ENCODE results near the gene FILIP1.

FILIP1 gene

DNA sequence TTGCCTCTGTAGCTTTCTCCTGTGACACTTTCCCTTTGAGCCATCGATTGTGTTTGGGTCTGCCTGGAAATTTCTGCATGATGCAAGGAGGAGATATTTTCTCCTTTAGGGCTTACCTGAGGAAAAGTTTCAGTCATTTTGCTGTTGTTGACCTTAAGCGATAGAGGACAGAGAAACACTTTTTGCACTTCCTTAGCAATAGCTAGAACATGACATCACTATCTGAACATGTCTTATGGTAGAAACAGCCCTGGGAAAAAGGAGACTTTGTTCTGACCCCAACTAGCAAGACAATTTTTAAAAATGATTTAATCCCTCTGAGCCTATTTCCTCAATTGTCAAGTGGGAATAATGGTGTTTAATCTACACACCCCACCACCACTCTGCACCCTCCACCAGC is 9.7 kb upstream of the FILIP1 start:
- no peak for TF ChIP-seq GATA3 (IDR thresholded peaks at IDR 0.05; ENCODE audit: low read depth, low read length)
- no peak for TF ChIP-seq GATA2 (IDR thresholded peaks at IDR 0.05; ENCODE audit: low read depth, low read length)

DNA sequence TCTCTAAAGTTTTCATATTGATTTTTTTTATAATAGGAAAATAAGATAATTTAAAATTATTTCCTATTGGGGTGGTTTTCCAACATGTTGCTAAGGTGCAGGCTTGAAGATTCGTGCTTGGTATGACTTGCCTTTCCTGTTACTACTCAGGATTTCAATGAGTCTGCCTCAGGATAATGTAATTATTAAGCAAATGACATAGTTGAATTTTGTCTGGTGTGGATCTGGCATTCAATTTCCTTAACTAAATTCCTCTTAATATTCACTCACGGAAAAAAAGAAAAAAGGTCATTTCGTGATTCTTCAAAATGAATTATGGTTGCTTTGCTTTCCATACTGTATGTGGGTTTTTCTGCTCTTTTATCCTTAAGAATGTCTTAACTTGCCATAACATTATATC is 9.3 kb upstream of the FILIP1 start:
- TF ChIP-seq GATA2 (IDR thresholded peaks at IDR 0.05; ENCODE audit: low read depth, low read length) (no peak), GATA3 (IDR thresholded peaks at IDR 0.05; ENCODE audit: low read depth, low read length) (no peak)

DNA sequence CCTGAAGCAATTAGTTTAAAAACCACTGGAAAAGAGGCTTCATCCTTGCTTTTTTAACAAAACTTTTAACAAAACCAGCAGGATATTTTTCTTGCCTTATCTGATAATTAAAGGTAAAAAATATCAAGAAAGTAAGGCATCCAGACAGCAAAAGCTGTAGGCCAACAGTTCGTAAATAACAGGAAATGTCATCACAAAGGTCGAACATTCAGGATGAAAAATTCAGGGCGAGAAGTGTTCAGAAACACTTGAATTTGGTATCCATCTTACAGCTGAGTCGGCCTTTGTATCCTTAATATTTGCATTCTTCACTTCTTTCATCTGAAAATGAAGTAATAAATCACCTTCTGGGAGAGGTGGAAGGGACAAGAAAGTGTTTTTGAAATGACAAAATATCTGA is 8.2 kb upstream of the FILIP1 start:
- TF ChIP-seq GATA3 (IDR thresholded peaks at IDR 0.05; ENCODE audit: low read depth, low read length) (no peak), GATA2 (IDR thresholded peaks at IDR 0.05; ENCODE audit: low read depth, low read length) (no peak)

DNA sequence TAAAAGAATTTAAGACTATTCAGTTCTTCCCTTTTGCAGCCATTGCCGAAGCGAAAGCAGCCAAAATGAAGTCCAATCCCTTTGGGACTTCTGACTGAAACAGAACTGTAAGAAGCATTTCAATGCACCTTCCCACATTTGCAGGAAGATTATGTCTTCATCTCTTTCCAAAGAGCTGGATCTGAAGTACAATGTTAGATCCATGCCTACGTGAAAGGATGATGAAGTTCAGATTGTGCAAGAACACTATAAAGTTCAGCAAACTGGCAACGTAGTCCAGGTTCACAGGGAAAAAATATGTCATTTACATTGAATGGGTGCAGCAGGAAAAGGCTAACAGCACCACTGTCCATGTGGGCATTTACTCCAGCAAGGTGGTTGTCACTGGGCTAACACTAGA is 6.0 kb upstream of the FILIP1 start:
- TF ChIP-seq GATA2 (IDR thresholded peaks at IDR 0.05; ENCODE audit: low read depth, low read length) (no peak), GATA3 (IDR thresholded peaks at IDR 0.05; ENCODE audit: low read depth, low read length) (no peak)

DNA sequence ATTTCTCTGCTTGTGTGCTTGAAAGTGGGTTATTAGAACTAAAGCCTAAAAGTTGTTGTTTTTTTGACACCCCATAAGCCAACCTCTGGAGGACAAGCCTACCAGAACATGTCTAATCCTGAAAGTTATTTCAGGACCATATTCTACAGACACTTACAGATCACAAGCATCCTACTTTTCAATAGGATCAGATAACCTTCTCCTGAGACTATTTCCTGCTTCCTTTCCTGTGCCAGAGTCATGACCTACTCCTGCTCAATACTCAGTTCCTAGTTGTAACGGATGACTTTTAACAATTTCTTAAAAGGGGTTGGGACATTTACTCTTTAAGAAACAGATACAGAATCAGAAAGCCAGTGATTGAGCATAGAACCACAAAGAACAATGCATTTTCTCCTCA is 5.3 kb upstream of the FILIP1 start:
- TF ChIP-seq GATA3 (IDR thresholded peaks at IDR 0.05; ENCODE audit: low read depth, low read length) (no peak), GATA2 (IDR thresholded peaks at IDR 0.05; ENCODE audit: low read depth, low read length) (no peak)

DNA sequence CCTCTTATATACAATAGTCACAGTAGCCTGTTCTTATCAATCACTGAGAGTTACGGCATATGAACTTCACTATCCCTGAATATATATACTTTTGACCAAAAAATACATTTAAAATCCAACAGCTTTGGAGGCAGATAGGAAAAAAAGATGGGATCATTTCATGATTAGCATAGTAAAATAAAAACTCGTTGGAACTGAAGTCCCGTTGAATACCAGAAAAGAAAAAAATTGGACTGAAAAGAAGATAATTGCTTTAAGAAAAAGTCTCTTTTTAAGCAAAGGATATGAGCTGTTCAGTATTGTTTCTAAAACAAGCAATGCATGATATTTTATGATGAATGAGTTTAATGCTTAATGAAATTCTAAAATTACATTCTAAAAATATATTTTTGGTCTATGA is 4.4 kb upstream of the FILIP1 start:
- TF ChIP-seq GATA3 (IDR thresholded peaks at IDR 0.05; ENCODE audit: low read depth, low read length): no peak
- TF ChIP-seq GATA2 (IDR thresholded peaks at IDR 0.05; ENCODE audit: low read depth, low read length): no peak

DNA sequence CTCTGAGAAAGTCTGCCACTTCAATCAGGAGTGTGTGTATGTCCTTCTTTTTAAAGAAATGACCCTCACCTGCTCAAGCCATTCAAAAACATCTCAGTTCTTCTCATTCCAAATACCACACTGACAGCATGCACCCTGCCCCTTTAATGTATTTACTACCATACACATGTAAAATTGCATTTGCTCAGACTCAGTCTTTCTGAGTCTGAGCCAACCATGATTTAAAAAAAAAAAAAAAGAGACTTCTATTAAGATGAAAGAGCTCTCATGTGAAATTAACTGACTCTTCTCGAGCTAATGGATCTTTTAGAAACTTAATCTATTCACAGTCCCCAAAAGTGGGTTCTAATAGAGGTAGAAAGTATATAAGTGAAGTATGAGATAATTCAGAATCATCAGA is 1.4 kb upstream of the FILIP1 start:
- TF ChIP-seq GATA2 (IDR thresholded peaks at IDR 0.05; ENCODE audit: low read depth, low read length) (no peak), GATA3 (IDR thresholded peaks at IDR 0.05; ENCODE audit: low read depth, low read length) (no peak)

DNA sequence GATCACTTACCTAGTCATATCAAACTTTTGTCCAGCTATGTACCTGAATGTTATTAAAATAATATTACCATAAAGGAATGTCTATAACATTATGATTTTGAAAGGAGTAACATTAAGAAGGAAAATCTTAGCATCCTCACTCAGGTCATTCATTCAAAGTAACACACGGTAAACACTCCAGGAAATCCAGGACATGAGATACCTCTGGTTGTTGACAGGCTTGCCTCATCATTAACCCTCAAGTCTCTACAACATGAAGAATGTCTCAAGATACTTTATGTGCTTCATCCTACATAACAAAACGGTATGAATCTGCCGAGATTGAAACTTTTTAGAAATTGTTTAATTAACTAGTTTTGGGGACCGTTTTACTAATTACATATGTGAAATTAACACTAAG is 690 bp upstream of the FILIP1 start:
- TF ChIP-seq GATA2 (IDR thresholded peaks at IDR 0.05; ENCODE audit: low read depth, low read length) (no peak), GATA3 (IDR thresholded peaks at IDR 0.05; ENCODE audit: low read depth, low read length) (no peak)

DNA sequence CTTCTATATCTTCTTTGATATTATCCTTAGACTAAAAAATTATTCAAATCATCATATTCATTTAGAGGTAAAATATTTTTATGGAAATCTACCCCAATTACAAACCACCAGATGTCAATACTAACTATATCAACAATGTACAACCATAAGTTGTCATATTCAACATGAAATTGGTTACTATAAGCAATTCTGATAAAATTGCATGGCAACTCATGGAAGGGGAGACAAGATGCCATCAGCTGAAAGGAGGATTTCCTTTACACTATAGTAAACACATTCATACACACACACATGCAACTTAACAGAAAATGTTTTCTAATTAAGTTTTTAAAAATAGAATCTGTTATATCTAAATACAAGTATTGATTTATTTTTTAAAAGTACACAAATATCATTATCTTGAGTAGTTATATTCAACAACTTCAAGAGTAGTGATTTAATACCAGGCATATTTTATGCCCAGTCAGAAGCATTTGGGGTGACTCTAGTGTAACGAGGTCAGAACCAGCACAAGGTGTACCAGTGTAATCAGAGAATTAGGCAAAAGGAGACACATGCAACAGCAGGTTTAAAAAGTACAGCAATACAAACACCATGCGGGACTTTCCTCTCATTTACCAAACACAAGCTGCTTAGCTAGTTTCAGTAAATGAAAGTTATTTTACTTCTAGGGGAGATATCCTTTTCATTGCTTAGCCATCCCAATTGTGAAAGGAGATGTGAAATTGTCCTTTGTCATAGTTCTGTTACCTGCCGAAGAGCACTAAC is 1.0 kb downstream of the FILIP1 start:
- TF ChIP-seq GATA3 (IDR thresholded peaks at IDR 0.05; ENCODE audit: low read depth, low read length) (no peak), GATA2 (IDR thresholded peaks at IDR 0.05; ENCODE audit: low read depth, low read length) (no peak)

DNA sequence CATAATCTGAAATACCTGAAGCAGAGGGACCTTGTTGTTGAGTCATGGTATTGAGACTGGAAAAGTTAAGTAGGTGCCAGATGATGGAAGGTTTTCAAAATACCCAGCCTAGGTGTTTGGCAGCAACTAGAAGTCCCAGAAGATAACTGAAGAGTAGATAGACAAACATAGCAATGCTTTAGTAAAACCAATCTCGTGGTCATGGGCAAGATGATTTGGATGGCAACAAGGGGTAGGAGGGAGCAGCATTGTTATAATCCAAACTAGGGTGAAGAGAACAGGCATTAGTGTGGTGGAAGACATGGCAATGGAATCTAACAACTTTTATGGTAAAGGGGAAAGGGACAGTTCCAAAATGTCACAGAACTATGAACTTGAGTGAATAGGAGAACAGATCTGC is 2.3 kb downstream of the FILIP1 start:
- TF ChIP-seq GATA2 (IDR thresholded peaks at IDR 0.05; ENCODE audit: low read depth, low read length): no peak
- no peak for TF ChIP-seq GATA3 (IDR thresholded peaks at IDR 0.05; ENCODE audit: low read depth, low read length)

DNA sequence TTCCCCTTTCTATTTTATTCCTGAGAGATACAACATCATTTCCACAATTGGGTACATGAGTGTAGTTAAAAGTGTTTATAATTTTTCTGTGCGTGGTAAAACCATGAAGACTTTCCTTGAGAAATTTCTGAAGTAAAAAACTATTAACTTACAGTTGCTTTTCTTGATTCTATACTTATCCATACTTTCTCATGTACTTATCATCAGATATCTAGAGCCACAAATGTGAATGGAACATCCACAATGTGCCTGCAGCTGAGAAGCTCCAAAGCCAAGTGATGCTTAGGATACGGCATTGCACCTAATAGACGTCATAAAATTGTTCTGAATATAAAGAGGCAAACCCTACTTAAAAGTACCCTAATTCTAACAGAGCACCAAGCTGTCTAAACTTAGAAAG is 2.9 kb downstream of the FILIP1 start:
- TF ChIP-seq GATA2 (IDR thresholded peaks at IDR 0.05; ENCODE audit: low read depth, low read length) (no peak), GATA3 (IDR thresholded peaks at IDR 0.05; ENCODE audit: low read depth, low read length) (no peak)

DNA sequence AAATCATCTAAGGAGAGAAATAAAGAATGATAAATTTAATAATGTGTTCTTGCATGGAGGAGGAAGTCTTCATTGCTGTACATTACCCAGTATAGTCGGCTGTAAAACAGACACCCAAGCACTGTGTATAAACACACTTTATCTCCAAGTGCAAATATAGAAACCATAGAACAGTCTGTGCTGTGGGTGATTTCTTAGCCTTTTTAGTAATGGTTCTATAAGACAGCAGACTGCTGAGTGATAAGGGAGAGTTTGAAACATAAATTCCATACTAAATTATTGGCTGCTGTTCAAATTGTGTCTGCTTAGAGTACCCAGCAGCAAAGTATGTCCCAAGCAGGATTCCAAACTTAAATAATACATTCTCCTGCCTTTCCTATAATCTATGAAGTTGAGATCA is 4.6 kb downstream of the FILIP1 start:
- TF ChIP-seq GATA2 (IDR thresholded peaks at IDR 0.05; ENCODE audit: low read depth, low read length) (no peak), GATA3 (IDR thresholded peaks at IDR 0.05; ENCODE audit: low read depth, low read length) (no peak)

DNA sequence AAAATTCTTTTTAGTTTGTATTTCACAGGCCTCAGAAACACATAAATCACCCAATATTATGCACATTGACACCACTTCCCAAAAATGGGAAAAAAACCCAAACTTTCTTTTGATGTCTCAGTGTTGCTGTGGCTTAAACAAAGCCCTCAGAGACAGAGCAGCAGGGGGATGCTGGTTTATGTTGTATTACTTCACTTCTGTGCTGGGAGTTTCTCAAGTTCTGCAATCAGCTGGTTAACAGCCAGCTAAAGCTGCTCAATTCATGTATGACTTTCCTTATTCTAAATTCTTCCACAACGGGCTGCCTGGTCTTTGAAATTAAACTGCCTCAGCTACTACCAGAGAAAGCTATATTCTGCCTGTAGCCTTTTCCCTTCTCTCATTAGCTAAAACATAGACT is 5.6 kb downstream of the FILIP1 start:
- TF ChIP-seq GATA2 (IDR thresholded peaks at IDR 0.05; ENCODE audit: low read depth, low read length): no peak
- no peak for TF ChIP-seq GATA3 (IDR thresholded peaks at IDR 0.05; ENCODE audit: low read depth, low read length)

DNA sequence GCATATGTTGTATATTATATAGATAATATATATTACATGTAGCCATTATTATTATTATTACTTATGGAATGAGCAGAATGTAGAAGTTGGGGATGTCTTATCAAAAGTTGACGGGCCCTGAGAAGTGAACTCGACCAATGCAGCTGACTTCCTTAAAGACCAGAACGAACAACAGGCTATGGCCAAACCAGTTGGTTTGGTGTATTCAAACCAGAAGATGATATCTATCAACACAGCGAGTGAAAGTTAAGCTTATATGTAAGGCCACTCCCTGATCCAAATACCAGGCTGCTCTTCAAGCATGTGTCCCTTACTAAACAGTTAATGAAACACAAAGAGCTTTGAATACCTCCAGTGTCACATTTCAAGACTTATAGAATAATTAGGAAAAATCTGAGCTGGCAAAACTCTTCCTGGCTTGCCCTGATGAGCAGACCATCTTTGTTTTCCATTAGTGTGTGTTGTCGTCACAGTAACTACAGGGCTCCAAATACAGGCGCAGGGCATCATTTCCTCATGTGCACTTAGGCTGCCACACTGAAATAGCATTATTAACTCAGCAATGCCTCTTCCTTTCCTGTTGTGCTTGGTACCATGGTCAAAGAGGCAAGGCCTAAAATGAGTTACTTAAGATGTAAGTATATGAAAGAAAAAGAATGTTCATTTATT is 6.6 kb downstream of the FILIP1 start:
- TF ChIP-seq GATA3 (IDR thresholded peaks at IDR 0.05; ENCODE audit: low read depth, low read length) (no peak), GATA2 (IDR thresholded peaks at IDR 0.05; ENCODE audit: low read depth, low read length) (no peak)

DNA sequence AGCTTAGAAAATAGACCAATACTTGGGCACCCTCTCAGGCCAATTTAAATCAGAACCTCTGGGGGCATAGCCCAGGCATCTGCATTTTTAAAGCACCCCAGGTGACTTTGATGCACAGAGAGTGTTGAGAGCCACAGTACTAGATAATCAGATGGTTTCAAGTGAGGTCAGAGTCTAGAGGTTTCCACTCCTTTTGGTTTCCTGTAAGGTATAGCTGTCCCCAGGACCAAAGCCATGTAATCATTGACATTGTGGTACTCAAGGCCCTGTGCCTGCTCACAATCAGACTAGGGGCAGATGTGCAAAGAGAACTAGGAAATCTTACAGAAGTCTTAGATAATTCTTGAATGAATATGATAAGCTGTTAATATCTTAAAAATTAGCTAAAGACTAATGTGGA is 9.1 kb downstream of the FILIP1 start:
- TF ChIP-seq GATA3 (IDR thresholded peaks at IDR 0.05; ENCODE audit: low read depth, low read length) (no peak), GATA2 (IDR thresholded peaks at IDR 0.05; ENCODE audit: low read depth, low read length) (no peak)
